ENCODE results near the gene CARD10. TPM values are rescaled to one million over a fixed set of nuclear protein-coding genes. Genes with fewer than 3 reads are reported as not detected.

The CARD10 gene
- total RNA-seq, 1 experiment from 2014 or later = 17.5 TPM

DNA sequence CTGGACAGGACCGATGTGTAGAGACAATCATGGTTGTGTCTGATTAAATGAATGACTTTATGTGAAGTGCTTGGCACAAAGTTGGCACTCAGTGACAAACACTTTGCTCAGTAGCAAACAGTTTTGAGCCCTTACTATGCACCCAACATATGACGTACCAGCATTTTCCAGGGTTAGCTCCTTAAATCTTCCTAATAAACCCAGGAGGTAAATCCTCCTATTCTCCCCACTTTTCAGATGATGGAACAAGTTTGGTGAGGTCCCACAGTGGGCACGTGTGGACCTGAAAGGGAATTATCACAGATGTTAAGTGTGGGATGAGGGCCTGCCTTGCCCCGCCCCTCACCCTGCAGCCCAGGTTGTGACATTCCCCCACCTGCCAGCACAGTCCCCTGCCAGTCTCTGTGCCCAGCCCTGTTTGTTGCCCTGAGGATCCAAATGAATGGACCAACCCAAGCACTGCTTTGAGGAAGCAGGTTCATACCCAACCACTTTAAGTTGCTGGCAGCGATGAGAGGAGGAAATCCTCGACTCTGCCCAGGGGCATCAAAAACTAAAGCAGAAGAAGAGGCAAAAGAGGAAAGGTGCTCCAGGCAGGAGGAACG, 6.6 kb upstream of the CARD10 start:
- Mint-ChIP-seq H3K4me3 (no peak overlapping the region), H3K36me3 (no peaks in the 10 kb centered on the region), H3K27me3 (ENCODE audit: low read depth) (peaks cover 12% of the 10 kb centered on the region), H3K9me3 (no peaks in the 10 kb centered on the region), H3K27ac (no peak overlapping the region), H3K4me1 (peaks cover 2% of the 10 kb centered on the region; the same call in 1 of the 2 replicates)
- TF ChIP-seq JAZF1 (CRISPR knock-in tag; IDR thresholded peaks at IDR 0.05) (no peak), ZNF317 (CRISPR knock-in tag; IDR thresholded peaks at IDR 0.05; ENCODE audit: borderline replicate concordance, low read depth) (no peak)
- no peak for DNase-seq (ENCODE audit: low spot score)
- ChIA-PET CTCF (interaction anchor here (1.5 kb wide), 1 partner anchor 265 kb away, joined by 3 read pairs; no protein-coding TSS in a partner anchor), POLR2A (no interaction called here)
- ATAC-seq = no peak

DNA sequence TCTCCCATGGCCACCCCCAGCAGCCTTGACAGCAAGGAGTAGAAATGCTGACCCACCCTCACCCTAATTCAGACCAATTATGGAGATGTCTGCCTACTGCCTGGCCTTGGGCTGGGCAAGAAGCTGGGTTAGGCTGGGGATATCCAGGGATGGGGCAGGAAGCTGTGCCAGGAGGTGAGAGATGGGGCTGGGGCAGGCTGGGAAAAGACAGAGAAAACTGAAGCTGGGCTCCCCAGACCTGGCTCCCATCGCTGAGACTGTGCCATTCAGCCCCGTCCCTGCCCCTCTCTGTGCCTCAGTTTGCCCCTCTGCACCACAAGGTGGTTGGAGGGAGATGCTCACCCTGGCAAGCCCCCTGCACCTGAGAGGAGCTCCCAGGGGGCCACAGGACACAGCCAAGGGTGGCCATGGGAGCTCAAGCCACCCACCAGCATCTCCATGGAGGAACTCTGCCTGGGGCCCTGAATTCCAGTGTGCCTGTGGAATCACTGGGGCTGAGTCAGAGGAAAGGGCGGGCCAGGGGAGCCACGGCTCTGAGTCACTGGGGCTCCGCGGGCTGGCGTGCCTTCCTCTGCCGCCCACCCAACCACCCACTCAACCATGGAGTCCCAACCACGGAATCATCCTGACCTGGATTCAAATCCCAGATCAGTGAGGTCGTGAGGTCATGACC, 6.0 kb upstream of the CARD10 start:
- POLR2A ChIA-PET = interaction anchor here (0.6 kb wide), 1 partner anchor 9 kb away, joined by 3 read pairs; no protein-coding TSS in a partner anchor
- no peak for ATAC-seq
- no peak for TF ChIP-seq GRHL2 (CRISPR knock-in tag; IDR thresholded peaks at IDR 0.05; ENCODE audit: insufficient replicate concordance, severe bottlenecking)
- TF ChIP-seq, protein P1, sequence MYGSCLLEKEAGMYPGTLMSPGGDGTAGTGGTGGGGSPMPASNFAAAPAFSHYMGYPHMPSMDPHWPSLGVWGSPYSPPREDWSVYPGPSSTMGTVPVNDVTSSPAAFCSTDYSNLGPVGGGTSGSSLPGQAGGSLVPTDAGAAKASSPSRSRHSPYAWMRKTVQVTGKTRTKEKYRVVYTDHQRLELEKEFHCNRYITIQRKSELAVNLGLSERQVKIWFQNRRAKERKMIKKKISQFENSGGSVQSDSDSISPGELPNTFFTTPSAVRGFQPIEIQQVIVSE (CRISPR knock-in tag; IDR thresholded peaks at IDR 0.05; ENCODE audit: borderline replicate concordance) = no peak
- TF ChIP-seq, protein P2, sequence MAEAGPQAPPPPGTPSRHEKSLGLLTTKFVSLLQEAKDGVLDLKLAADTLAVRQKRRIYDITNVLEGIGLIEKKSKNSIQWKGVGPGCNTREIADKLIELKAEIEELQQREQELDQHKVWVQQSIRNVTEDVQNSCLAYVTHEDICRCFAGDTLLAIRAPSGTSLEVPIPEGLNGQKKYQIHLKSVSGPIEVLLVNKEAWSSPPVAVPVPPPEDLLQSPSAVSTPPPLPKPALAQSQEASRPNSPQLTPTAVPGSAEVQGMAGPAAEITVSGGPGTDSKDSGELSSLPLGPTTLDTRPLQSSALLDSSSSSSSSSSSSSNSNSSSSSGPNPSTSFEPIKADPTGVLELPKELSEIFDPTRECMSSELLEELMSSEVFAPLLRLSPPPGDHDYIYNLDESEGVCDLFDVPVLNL (CRISPR knock-in tag; IDR thresholded peaks at IDR 0.05; ENCODE audit: borderline replicate concordance, low read depth) = no peak
- TF ChIP-seq, protein P3, sequence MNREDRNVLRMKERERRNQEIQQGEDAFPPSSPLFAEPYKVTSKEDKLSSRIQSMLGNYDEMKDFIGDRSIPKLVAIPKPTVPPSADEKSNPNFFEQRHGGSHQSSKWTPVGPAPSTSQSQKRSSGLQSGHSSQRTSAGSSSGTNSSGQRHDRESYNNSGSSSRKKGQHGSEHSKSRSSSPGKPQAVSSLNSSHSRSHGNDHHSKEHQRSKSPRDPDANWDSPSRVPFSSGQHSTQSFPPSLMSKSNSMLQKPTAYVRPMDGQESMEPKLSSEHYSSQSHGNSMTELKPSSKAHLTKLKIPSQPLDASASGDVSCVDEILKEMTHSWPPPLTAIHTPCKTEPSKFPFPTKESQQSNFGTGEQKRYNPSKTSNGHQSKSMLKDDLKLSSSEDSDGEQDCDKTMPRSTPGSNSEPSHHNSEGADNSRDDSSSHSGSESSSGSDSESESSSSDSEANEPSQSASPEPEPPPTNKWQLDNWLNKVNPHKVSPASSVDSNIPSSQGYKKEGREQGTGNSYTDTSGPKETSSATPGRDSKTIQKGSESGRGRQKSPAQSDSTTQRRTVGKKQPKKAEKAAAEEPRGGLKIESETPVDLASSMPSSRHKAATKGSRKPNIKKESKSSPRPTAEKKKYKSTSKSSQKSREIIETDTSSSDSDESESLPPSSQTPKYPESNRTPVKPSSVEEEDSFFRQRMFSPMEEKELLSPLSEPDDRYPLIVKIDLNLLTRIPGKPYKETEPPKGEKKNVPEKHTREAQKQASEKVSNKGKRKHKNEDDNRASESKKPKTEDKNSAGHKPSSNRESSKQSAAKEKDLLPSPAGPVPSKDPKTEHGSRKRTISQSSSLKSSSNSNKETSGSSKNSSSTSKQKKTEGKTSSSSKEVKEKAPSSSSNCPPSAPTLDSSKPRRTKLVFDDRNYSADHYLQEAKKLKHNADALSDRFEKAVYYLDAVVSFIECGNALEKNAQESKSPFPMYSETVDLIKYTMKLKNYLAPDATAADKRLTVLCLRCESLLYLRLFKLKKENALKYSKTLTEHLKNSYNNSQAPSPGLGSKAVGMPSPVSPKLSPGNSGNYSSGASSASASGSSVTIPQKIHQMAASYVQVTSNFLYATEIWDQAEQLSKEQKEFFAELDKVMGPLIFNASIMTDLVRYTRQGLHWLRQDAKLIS (CRISPR knock-in tag; IDR thresholded peaks at IDR 0.05; ENCODE audit: borderline replicate concordance) = no peak
- TF ChIP-seq ZNF423 (CRISPR knock-in tag; IDR thresholded peaks at IDR 0.05) = no peak
- no peak for TF ChIP-seq PRRX2 (CRISPR knock-in tag; IDR thresholded peaks at IDR 0.05)
- TF ChIP-seq FOXK1 (CRISPR knock-in tag; IDR thresholded peaks at IDR 0.05) = no peak
- TF ChIP-seq JUN (CRISPR knock-in tag; IDR thresholded peaks at IDR 0.05) = no peak
- no peak for TF ChIP-seq GABPB1 (CRISPR knock-in tag; IDR thresholded peaks at IDR 0.05)
- TF ChIP-seq ESRRA (CRISPR knock-in tag; IDR thresholded peaks at IDR 0.05; ENCODE audit: borderline replicate concordance) = no peak
- no peak for TF ChIP-seq ZNF416 (CRISPR knock-in tag; IDR thresholded peaks at IDR 0.05)
- no peak for TF ChIP-seq ZNF138 (CRISPR knock-in tag; conservative IDR thresholded peaks at IDR 0.05)
- TF ChIP-seq KAT7 (CRISPR knock-in tag; IDR thresholded peaks at IDR 0.05; ENCODE audit: borderline replicate concordance) = no peak
- no peak for TF ChIP-seq IRF2 (CRISPR knock-in tag; IDR thresholded peaks at IDR 0.05; ENCODE audit: borderline replicate concordance, low read depth)
- TF ChIP-seq GTF2I (CRISPR knock-in tag; conservative IDR thresholded peaks at IDR 0.05) = no peak
- TF ChIP-seq, protein P4, sequence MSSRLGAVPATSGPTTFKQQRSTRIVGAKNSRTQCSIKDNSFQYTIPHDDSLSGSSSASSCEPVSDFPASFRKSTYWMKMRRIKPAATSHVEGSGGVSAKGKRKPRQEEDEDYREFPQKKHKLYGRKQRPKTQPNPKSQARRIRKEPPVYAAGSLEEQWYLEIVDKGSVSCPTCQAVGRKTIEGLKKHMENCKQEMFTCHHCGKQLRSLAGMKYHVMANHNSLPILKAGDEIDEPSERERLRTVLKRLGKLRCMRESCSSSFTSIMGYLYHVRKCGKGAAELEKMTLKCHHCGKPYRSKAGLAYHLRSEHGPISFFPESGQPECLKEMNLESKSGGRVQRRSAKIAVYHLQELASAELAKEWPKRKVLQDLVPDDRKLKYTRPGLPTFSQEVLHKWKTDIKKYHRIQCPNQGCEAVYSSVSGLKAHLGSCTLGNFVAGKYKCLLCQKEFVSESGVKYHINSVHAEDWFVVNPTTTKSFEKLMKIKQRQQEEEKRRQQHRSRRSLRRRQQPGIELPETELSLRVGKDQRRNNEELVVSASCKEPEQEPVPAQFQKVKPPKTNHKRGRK (CRISPR knock-in tag; IDR thresholded peaks at IDR 0.05; ENCODE audit: borderline replicate concordance) = no peak
- TF ChIP-seq, protein P5, sequence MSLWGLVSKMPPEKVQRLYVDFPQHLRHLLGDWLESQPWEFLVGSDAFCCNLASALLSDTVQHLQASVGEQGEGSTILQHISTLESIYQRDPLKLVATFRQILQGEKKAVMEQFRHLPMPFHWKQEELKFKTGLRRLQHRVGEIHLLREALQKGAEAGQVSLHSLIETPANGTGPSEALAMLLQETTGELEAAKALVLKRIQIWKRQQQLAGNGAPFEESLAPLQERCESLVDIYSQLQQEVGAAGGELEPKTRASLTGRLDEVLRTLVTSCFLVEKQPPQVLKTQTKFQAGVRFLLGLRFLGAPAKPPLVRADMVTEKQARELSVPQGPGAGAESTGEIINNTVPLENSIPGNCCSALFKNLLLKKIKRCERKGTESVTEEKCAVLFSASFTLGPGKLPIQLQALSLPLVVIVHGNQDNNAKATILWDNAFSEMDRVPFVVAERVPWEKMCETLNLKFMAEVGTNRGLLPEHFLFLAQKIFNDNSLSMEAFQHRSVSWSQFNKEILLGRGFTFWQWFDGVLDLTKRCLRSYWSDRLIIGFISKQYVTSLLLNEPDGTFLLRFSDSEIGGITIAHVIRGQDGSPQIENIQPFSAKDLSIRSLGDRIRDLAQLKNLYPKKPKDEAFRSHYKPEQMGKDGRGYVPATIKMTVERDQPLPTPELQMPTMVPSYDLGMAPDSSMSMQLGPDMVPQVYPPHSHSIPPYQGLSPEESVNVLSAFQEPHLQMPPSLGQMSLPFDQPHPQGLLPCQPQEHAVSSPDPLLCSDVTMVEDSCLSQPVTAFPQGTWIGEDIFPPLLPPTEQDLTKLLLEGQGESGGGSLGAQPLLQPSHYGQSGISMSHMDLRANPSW (CRISPR knock-in tag; conservative IDR thresholded peaks at IDR 0.05; ENCODE audit: low read depth) = no peak
- no peak for TF ChIP-seq MYBL2 (CRISPR knock-in tag; IDR thresholded peaks at IDR 0.05)
- TF ChIP-seq SMAD4 (CRISPR knock-in tag; IDR thresholded peaks at IDR 0.05) = no peak

More for the DNA sequence above, 6.0 kb upstream of the CARD10 start:
- no peak for DNase-seq (ENCODE audit: low spot score)
- H3K27me3 Mint-ChIP-seq (ENCODE audit: low read depth) = peaks cover 17% of the 10 kb centered on the region
- no peak overlapping the region for H3K4me3 Mint-ChIP-seq
- no peaks in the 10 kb centered on the region for H3K9me3 Mint-ChIP-seq
- CTCF ChIA-PET = interaction anchor here (1.5 kb wide), 1 partner anchor 265 kb away, joined by 3 read pairs; no protein-coding TSS in a partner anchor
- H3K4me1 Mint-ChIP-seq = peaks cover 5% of the 10 kb centered on the region; the same call in 1 of the 2 replicates
- H3K27ac Mint-ChIP-seq = no peak overlapping the region
- no peaks in the 10 kb centered on the region for H3K36me3 Mint-ChIP-seq

All from WTC11 (cell line).